Measurements from ENCODE around the gene WNK2.
A peak's percentile ranks its signal among the peaks of the same experiment; 100 is the strongest.
"Not testable (repeated sequence)": the region's sequence is repeated elsewhere in the genome, so short reads cannot be mapped to it uniquely, and the experiment has no call there.

The WNK2 gene

DNA sequence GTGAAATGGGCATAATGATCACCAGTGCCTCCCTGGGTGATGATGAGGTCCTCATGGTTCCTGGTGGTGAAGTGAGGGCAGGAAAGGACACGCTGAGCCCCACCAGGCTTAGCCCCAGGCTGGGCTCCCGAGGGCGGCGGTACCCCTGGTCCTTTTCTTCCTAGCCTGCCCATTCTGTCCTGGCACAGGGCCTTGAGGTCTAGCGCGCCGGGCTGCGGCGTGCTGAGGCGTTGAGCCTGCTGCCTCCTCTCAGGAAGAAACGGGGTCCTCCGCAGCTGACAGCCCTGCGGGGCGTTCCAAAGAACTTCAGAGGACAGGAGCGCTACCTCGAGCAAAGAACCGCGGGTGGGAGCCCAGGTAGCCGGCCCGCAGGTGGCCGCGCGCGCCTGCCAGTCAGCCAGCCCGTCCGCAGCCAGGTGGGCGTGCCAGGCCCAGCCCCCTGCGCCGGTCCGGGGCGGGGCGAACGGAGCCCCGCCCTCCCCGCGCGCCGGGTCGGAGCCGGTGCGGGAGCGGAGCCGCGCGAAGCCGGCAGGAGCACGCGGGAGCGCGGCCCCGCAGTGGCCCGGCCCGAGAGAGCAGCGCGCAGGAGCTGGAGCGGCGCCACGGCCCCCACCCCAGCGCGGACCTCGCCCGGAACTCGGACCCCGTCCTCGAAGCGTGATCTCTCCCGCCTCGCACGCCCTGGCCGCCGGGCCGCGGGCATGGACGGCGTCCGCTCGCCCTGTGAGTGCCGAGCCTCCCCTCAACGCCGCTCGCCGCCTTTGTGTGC is at the start of gene WNK2:
WNK2 (plus strand) TSS at position 477 of the 769 bp plus-strand sequence. CDS start 791 bp downstream, outside the sequence.
- peak; percentile 34 for DNase-seq (ENCODE audit: low read depth)

DNA sequence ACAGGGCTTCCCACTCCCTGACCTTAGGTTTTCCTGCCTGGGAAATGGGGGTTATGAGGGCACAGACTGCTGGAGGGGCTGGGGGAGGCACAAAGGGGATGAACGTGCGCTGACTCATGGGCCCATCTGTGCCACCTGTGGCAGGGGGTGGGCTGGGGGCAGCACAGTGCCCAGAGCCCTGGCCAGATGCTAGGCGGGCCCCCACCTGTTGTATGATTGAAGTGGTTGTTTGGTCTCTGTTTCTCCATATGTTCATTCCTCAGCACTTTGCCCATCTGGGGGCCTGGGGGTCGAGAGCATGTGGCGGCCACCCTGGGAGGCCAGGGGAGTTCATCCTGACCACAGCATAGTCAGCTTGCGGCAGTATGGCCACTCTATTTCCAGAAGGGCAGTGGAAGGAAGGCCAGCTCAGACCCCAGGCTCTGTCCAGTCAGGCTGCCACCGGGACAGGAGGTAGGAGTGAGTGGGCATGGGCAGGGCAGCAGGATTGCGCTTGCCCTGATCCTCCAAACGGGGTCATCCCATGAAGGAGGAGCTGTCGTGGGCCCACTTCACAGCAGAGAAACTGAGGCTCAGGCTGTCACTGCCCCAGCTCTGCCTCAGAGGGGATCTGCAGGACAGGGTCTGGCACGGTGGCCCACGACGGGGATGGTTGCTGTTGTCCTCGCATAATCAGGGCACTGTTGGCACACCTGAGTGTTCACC is 49.0 kb upstream of the WNK2 start:
- DNase-seq (ENCODE audit: low read depth), result no peak

DNA sequence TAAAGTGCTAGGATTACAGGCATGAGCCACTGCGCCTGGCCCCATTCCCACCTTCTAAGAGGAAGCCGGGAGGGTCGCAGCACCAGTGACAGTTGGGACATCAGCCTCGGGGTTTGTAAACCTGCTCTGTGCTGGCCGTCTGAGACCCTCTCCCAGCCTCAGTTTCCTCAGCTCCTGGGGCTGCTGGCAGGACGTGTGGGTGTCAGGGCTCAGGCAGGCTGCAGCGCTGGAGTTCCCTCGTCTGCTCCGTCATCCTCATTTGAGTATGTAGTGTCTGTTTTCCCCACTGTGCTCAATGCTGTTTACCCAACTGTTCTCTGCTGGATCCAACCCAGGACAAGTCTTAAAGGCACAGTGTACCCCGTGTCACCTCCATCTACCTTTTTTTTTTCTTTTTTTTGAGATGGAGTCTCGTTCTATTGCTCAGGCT is 47.9 kb upstream of the WNK2 start:
- DNase-seq (ENCODE audit: low read depth), result no peak

DNA sequence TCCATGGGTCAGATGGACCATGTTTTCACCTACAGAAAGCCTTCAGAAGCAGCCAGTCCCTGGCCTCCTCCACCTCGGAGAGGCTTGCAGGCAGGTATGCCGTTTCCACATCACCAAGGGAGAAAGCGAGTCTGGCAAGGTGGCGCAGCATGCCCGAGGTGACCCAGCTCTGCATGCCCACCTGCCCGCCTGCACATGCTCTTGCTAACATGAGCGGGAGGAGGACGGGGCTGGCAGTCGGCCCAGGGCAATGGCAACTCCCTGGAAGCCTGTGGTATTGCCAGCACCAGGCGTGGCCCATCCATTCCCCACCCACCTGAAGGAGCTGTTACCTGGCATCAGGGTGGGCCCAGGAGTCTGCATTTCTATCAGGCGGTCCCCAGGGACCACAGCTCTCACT is 46.6 kb upstream of the WNK2 start:
- DNase-seq (ENCODE audit: low read depth), result no peak

DNA sequence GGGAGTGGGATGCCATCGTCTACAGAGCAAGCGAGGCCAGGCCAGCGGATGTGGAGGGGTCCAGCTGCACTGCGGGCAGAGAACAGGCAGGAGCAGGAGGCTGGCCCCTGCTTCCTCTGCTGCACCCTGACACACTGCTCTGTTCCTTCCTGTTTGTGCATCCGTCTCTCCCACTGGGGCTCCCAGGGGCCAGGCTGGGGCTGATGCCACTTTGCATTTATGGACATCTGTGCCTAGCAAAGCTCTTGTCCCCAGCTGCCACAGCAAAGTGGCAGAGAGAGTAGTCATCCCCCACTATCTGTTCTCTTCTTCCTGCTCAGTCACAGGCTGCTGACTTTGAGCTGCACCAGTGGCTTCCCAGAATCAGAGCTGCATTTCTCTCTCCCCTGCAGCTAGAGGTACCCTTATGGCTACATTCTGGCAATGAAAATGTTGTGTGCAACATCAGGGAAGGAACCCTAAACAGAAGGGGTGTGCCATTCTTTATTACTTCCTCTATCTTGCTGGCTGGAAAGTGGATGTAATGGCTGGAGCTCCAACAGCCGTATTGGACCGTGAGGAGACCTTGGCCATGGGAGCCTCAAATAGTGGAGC is 45.7 kb upstream of the WNK2 start:
- DNase-seq (ENCODE audit: low read depth), result no peak

DNA sequence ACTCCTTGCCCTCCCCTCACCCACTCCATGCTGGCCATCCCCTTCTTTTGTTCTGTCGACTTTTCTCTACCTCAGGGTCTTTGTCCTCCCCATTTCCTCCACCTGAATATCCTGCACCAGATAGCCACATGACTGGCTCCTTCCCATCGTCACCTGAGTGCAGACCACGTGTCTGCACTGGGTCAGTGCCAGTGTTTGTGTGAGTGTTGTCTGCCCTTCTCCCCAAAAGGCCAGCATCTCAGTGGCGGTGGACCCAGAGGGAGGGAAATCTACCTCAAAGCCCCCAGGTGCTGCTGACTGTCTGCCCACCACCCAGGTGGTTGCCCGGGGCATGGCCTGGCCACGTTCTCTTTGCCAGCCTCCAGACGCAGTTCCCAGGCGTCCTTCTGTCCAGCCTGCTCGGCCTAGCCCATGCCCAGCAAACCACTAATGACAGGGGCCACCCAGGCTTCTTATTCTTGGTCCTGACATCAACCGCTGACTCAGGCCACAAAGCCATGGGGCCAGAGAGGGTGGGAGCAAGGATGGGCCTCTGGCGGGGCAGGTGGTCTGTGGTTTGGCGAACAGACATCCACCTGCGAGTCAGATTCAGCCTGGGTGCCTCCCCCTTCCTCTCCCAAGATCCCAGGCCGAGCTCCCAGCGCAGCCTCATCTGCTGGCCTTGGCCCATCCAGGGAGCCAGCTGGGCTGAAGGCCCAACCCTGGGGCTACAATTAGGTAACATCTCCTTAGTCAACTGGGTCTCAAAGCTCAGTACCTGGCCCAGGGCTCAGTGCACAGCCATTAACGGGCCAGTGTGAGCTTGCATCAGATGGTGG is 44.4 kb upstream of the WNK2 start:
- DNase-seq (ENCODE audit: low read depth), result no peak

DNA sequence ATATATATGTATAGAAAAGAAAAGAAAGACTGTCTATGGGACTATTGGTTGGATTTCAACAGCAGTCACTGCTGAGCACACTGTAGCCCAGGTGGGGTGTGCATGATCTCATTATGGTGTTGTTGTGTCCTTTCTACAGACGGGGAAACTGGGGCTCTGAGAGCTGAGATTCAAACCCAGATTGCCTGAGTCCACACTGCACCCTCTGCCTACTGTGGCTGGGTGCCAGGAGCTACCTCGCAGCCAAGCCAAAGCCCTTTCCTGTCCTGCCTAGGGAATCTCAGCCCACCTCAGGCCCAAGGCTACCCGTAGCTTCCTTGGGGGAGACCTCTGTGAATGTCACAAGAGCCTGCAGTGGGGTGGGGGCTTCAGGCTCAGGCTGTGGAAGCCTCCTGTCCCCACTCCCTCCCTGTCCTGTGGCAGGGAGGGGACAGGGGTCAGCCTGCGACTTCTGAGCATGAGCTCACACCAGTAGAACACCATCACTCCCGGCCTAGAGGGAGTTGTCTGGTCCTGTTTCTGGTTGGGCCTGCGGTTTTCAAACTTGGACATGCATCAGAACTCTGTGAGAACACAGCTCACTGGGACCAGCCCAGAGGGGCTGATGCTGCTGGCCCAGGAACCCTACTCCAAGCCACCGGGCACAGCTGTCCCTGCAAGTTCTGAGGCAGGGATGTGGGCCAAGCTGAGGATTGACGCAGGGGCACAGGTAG is 42.0 kb upstream of the WNK2 start:
- DNase-seq (ENCODE audit: low read depth), result no peak

DNA sequence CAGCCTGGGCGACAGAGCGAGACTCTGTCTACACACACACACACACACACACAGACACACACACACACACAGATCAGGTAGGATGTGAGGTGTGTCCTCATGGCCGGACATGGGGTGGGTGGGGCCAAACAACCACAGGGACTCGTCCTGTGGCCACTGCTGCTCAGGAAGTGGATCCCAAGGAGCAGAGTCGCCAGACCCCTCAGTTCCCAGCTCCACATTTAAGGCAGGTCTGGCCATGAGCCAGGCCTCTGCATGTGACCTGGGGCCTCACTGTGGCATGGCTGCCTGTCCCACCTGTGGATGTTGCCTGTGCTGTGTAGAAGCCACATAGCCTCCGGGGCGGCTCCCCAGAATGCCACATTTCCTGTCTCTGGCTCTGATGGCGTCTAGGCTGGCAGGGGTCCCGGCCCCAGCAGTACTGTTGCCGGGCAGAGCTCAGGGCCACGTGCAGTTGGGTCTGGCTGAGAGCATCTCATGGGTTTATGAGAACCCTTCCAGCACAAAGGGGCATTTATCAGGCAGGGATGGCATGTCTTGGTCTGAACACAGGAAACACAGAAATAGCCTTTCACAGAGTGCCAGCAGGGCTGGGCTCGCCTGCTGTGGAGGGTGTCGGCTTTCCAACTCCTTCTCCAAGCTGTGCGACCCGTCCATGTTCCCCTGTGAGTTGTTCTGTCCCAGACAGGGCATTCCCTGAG is 40.0 kb upstream of the WNK2 start:
- peak; percentile 54 for DNase-seq (ENCODE audit: low read depth)

DNA sequence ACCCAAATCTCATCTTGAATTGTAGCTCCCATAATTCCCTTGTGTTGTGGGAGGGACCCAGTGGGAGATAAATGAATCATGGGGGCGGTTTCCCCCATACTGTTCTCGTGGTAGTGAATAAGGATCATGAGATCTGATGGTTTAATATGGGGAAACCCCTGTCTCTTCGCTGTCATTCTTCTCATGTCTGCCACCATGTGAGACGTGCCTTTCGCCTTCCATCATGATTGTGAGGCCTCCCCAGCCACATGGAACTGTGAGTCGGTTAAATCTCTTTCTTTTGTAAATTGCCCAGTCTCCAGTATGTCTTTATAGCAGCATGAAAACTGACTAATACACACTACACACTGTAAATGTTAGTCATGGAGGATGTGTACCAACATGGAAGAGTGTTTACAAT is 37.2 kb upstream of the WNK2 start:
- DNase-seq (ENCODE audit: low read depth), result not testable (repeated sequence)

DNA sequence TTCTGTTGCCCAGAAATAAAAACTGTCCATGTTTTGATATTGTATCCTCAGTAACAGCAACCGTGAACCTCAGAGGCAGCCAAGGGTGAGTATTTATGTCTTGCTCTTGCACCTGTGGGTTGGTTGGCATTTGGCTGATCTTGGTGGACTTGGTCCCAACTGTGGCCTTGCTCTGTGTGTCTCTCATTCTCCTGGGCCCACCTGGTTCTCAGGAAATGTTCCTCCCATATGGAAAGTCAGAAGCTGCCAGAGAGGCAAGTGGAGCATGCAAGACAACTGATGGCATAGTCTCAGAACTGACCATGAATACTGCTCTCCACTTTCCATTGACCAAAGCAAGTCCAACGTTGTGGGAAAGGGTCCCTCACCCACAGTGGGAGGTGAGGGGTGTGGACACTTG is 36.3 kb upstream of the WNK2 start:
- no peak for DNase-seq (ENCODE audit: low read depth)

DNA sequence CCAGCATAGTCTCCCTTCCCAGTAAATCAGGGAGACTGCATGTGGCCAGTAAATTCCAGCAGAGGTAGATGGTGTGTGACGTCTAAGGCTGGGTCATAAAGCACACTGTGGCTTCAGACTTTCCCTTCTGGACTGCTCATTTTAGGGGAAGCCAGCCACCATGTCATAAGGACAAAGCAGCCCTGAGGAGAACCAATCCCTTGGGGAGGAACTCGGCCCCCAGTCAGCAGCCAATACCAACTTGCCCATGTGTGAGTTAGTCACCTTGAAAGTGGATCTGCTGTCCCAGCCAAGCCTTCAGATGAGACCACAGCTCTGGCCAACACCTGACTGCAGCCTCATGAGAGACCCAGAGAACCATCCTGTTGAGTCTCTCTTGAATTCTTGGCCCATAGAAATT is 35.2 kb upstream of the WNK2 start:
- no peak for DNase-seq (ENCODE audit: low read depth)

DNA sequence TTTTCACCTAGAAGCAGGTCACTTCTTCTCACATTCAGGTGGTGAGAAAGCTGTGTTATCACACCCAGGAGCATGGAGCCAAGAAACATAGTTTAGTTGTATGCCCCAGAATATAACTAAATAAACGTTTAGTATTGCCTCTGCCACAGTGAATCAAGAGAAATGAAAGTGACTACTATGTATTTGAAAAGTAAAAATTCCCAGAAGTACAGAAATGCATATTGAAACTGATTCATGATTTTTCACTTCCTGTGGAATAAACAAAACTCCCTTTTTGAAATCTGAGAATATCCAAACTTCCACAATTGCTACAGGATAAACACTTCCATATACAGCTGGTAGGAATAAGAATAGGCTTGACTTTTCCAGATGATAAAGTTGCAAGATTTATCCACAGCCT is 34.6 kb upstream of the WNK2 start:
- no peak for DNase-seq (ENCODE audit: low read depth)

DNA sequence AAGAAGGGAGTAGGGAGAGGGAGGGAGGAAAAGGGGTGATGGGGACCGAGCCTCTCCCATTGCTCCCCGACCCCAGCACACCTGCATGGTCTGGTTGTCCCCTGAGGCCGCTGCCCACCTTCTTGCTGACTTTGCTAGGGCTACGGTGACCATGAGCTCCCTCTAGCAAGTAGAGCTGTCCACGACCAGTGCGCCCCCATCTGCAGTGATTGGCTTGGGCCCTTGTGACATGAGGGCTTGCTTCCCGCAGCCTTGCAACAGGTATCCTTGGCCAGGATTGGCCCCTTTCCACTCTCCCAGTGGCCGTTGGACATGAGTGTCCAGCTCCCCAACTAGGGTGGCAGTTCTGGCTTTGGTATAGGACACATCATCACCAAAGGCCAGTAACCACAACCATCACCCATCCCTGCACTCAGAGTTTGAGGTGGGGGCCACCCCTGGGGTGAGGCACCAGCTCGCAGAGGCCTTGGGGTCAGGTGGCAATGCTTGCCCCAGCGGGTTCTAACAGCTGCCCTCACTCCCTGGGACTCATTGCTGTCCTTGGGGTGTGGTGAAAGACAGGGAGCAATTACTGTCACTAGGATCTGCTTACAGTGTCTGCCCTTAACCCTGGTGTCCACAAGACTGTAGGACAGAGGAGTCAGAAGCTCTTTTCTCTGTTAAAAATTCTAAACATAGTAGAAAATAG is 32.7 kb upstream of the WNK2 start:
- no peak for DNase-seq (ENCODE audit: low read depth)

DNA sequence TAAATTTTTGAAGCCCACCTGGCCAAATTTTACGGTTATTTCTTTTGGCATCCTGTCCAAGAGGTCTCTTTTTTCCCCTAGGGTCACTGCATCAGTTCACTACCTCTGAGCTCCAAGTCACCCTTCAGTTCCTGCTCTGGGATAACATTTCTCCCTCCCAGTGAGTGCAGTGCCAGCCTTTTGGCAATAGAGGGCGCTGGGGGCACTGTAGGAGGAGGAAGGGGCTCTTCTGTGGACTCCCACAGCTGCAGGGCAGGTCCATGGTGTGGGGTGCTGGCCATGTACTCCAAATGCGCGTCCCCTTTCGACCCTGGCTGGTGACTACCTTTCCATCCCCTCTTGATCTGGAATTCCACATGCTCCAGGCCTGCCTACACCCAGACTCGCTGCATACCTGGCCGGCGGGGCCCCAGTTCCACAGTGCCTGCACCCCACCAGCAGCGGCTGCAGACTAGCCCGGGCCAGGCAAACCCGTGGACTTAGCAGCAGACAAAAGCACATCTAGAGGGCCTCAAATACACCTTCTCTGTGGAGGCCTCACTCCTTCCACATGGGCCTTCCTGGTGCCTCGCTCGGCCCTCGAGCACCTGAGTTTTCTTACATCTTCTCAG is 29.5 kb upstream of the WNK2 start:
- no peak for DNase-seq (ENCODE audit: low read depth)

DNA sequence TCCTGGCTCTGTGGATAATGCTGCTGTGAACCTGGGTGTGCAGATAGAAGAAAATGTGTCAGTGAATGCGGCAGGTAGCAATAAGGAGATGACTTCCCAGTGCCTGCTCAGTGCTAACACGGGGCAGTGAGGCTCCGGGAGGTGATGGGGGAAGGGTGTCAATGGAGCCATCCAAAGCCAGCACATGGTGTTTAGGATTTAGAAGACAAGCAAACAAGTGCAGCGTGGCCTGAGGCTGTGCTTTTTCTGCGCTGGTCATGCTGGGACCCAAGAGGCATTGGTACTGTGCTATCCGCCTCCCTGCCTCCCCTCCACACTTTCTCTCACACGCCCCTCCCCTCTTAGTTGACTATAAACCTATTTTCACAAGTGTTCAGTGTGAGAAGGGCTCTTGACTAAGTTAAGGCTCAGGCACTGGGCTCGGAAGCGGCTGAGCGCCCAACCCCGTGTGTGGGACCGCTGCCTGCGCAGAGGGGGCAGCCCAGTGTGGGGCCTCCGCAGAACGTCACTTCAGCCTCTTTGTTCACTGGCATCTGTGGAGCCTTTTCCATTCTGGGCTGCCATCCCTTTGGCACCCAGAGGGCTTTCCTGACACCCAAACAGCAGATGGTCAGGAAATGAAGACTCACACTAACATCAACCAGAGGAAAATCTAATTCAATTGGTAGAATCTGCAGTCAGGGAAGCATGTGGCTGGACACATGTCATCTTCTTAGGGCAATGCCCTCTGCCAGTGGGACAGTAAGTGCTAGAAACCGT is 28.0 kb upstream of the WNK2 start:
- DNase-seq (ENCODE audit: low read depth), result no peak

DNA sequence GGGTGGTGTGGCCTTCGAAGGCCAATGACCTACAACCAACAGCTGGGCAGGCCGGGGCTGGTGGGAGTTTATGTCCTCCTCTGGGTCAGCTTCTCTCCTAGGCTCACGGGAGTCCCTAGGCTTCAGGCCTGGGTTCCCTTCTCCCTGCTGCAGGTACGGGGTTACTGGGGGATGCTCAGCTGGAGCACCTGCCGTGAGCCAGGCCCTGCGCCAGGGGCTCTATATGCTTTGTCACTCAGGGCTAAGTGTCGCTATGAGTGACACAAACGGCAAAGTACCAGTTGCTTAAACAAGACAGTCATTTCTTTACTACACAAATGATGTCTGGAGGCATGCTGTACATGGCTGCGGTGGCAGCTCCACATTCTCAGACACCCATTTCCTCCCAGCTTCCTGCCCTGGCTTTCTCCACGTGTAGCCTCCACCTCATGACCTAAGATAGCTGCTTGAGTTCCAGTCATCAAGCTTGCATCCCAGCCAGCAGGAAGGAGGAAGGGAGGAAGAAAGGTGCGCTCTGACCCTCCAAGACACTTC is 27.4 kb upstream of the WNK2 start:
- DNase-seq (ENCODE audit: low read depth), result no peak

DNA sequence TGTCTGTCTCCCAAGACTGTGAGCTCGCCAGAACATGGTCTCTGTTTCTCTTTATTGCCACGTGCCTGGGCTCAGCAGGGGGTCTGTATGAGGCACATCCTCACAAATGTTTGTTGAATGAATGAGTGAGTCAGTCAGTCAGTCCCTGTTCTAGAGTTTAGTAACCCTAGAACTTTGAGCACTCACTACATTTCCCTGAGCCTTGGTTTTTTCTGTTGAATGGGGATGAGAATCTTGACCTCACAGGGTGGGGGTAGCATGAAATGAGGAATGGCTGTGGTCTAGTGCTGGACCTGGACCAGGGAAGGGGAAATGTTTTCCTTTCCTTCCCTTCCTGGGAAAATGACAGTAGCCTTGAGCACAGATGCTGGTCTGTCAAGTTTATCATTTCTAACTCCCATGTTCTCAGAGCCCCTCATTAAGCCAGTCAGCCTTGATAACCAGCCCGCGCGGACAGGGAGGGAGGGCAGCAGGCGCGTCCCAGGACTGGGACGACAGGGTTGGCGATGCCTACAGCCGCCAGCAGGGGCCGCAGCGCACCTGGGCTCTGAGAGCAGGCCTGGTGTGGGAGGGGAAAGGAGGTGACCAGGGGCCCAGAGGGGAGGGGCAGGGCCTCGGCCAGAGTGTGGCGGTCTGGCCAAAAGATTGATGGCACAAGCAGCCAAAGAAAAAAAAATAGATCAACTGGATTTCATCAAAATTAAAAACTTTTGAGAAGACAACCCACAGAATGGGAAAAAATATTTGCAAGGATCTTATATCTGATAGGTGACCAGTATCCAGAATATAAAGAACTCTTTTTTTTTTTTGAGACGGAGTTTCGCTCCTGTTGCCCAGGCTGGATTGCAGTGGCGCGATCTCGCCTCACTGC is 24.1 kb upstream of the WNK2 start:
- DNase-seq (ENCODE audit: low read depth), result peak; percentile 45

All from activated T-helper 1 cell treated with Interleukin-2 at 50 U/mL for 16 hours (primary cell).